Suprapubic skin (tissue), 4 donors: Measurements from ENCODE around the gene PRR20G. TPM values are rescaled to one million over a fixed set of nuclear protein-coding genes. Genes with fewer than 3 reads are reported as not detected.

ENCODE experiments used
- DNase-seq, 2 donors: peaks; one replicate each; pipeline ENCODE4 v3.0.0-alpha.2; 2019; ENCODE audit warnings: low spot score in 2 of 2
- H3K27ac ChIP-seq: fragments of 200-600 bp; sonication (generic); one replicate; pipeline ENCODE4 v1.5.1; 2019
- H3K27me3 ChIP-seq: fragments of 200-600 bp; sonication (generic); one replicate; pipeline ENCODE4 v1.5.1; 2019
- H3K36me3 ChIP-seq: fragments of 200-600 bp; sonication (generic); one replicate; pipeline ENCODE4 v1.5.1; 2019
- H3K4me1 ChIP-seq: fragments of 200-600 bp; sonication (generic); one replicate; pipeline ENCODE4 v1.5.1; 2019
- H3K4me3 ChIP-seq: fragments of 200-600 bp; sonication (generic); one replicate; pipeline ENCODE4 v1.5.1; 2019; ENCODE audit warnings: mild to moderate bottlenecking
- H3K9me3 ChIP-seq: fragments of 200-600 bp; sonication (generic); one replicate; pipeline ENCODE4 v1.5.1; 2019
- CTCF ChIP-seq, 2 donors: fragments of 200-600 bp in 1 of 2; fragments of 450-650 bp in 1 of 2; sonication (generic) in 1 of 2; IDR thresholded peaks; one replicate each; pipeline ENCODE4 v1.5.1; 2016 to 2019; ENCODE audit warnings: antibody characterized with exemption in 2 of 2, mild to moderate bottlenecking in 1 of 2, moderate library complexity in 1 of 2
- EP300 ChIP-seq: sonication (generic); formaldehyde crosslinking; IDR thresholded peaks from one replicate; pipeline ENCODE4 v1.6.1; 2017; ENCODE audit warnings: antibody characterized with exemption
- POLR2A ChIP-seq, 2 donors: fragments of 450-650 bp; IDR thresholded peaks; one replicate each; pipeline ENCODE4 v1.6.1; 2017; ENCODE audit warnings: antibody characterized with exemption in 2 of 2, mild to moderate bottlenecking in 2 of 2, moderate library complexity in 2 of 2
- POLR2AphosphoS5 ChIP-seq, 3 donors: sonication (generic); formaldehyde crosslinking; IDR thresholded peaks; one replicate each; pipeline ENCODE4 v1.6.1; 2017; ENCODE audit warnings: antibody characterized with exemption in 3 of 3
- WGBS: methylation state at CpG from one replicate; pipeline ENCODE4 v1.1.5; 2018; 5-methylcytosine and 5-hydroxymethylcytosine counted together
- total RNA-seq, 4 donors: library from RNA; depleted of rRNA; stranded (reverse); fragments of >200 nt; gene quantifications; one replicate each; pipeline ENCODE4 v1.1.0, GENCODE V29; 2016

PRR20G gene
- total RNA-seq, 4 donors from 2014 or later = not detected

DNA sequence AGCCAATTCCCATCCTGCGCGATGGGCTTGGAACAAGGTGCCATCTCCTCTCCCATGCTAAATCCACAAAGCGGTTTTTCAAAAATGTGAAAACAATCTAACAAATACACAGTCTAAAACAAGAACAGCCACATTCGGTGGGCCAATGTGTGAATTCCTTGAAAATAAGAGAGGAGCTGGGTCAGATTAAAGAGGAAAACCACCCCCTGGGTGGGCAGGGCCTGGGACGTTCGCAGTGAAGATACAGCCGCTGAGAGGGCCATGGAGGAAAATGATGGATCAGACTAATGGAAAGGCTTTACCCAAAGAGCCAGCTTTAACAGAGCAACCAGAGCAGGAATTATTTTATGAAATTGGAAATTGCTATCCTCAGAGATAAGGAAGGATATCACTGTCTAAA, 27.4 kb downstream of the PRR20G start:
- 90% methylated on average over 7 of the region's 7 CpGs for WGBS
- no peak overlapping the region for H3K27ac ChIP-seq
- no peak for TF ChIP-seq EP300
- TF ChIP-seq CTCF (IDR thresholded peaks at IDR 0.05) = no peak
- TF ChIP-seq POLR2AphosphoS5 (IDR thresholded peaks at IDR 0.05) = no peak
- no peak for TF ChIP-seq POLR2A (IDR thresholded peaks at IDR 0.05)
- H3K4me1 ChIP-seq = no peaks in the 10 kb centered on the region
- no peak overlapping the region for H3K4me3 ChIP-seq
- peaks cover 3% of the 10 kb centered on the region for H3K27me3 ChIP-seq
- no peak for DNase-seq
- no peaks in the 10 kb centered on the region for H3K36me3 ChIP-seq
- no peaks in the 10 kb centered on the region for H3K9me3 ChIP-seq

- no peaks in the 10 kb centered on the region for H3K36me3 ChIP-seq
- no peak overlapping the region for H3K4me3 ChIP-seq
- DNase-seq = no peak
- no peak overlapping the region for H3K27ac ChIP-seq
- TF ChIP-seq EP300 (no peak), POLR2A (IDR thresholded peaks at IDR 0.05) (no peak), POLR2AphosphoS5 (IDR thresholded peaks at IDR 0.05) (no peak)
- 52% methylated on average over 4 of the region's 4 CpGs for WGBS
- H3K27me3 ChIP-seq = no peaks in the 10 kb centered on the region
- H3K4me1 ChIP-seq = no peaks in the 10 kb centered on the region
- no peaks in the 10 kb centered on the region for H3K9me3 ChIP-seq
Observed at GRCh38 chr3:127259882-127260281, 28.0 kb downstream of the PRR20G start.

GRCh38 chr3:127258733-127259132, 29.1 kb downstream of the PRR20G start:
- Histone ChIP-seq H3K36me3 (no peaks in the 10 kb centered on the region), H3K9me3 (no peaks in the 10 kb centered on the region), H3K4me1 (no peaks in the 10 kb centered on the region), H3K27me3 (no peaks in the 10 kb centered on the region), H3K4me3 (no peak overlapping the region), H3K27ac (no peak overlapping the region)
- DNase-seq = no peak
- TF ChIP-seq POLR2AphosphoS5 (IDR thresholded peaks at IDR 0.05) (no peak), CTCF (IDR thresholded peaks at IDR 0.05) (no peak), POLR2A (IDR thresholded peaks at IDR 0.05) (no peak), EP300 (no peak)
- WGBS = 69% methylated on average over 2 of the region's 2 CpGs

DNA sequence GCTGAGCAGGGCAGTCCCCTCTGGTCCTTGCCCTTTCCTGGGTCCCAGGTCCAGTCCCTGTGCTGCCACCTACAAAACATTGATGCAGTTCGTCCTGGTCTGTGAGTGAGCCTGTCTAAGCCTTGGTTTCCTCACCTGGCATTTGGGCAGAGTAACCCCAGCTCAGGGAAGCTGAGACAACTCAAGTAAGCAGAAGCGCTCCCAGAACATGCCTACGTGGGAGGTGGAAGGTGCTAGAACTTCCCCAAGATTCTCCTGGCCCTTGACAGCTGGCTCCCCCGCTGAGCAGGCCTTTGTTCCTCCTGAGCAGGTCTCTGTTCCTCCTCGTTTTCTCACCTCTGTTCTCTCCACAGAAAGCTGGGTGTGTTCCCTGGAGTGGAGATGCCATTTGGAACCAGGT, 30.5 kb downstream of the PRR20G start:
- no peaks in the 10 kb centered on the region for H3K4me1 ChIP-seq
- H3K27me3 ChIP-seq = peaks cover 2% of the 10 kb centered on the region
- no peaks in the 10 kb centered on the region for H3K9me3 ChIP-seq
- no peaks in the 10 kb centered on the region for H3K36me3 ChIP-seq
- H3K4me3 ChIP-seq = no peak overlapping the region
- H3K27ac ChIP-seq = no peak overlapping the region
- TF ChIP-seq CTCF (IDR thresholded peaks at IDR 0.05) (no peak), POLR2AphosphoS5 (IDR thresholded peaks at IDR 0.05) (no peak), POLR2A (IDR thresholded peaks at IDR 0.05) (no peak)
- WGBS = 87% methylated on average over 5 of the region's 5 CpGs
- DNase-seq = no peak

DNA sequence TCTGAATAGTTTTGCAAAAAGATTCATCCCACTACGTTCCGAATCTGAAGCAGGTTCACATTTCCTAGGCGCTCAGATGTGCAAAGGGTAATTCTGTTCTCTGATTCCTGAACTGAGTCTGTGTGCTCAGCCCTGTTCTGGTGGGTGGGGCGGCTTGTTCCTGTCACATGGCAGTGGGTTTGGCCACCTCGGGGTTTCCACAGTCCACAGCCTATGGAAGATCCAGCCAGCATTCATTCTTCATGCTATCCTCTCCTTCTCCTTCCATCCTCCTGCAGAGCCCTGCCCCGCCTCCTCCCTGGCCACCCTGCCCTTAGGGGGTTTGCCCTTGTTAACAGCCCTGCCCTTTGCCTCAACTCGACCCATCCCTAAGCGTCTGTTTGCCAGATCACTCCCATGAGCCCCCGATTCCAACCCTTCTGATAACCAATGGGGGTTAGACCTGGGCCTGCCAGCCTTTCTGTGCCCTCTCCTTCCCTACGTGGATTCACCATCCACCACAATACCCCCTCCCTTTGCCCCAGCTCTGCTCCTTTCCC, 31.0 kb downstream of the PRR20G start:
- DNase-seq = no peak
- H3K27me3 ChIP-seq = peaks cover 6% of the 10 kb centered on the region
- H3K4me3 ChIP-seq = no peak overlapping the region
- H3K4me1 ChIP-seq = no peaks in the 10 kb centered on the region
- no peaks in the 10 kb centered on the region for H3K9me3 ChIP-seq
- 65% methylated on average over 10 of the region's 10 CpGs for WGBS
- no peak overlapping the region for H3K27ac ChIP-seq
- TF ChIP-seq CTCF (IDR thresholded peaks at IDR 0.05) (no peak), POLR2AphosphoS5 (IDR thresholded peaks at IDR 0.05) (no peak), EP300 (no peak), POLR2A (IDR thresholded peaks at IDR 0.05) (no peak)
- H3K36me3 ChIP-seq = no peaks in the 10 kb centered on the region

GRCh38 chr3:127256138-127256537, 31.7 kb downstream of the PRR20G start:
- DNase-seq = no peak
- WGBS = 72% methylated on average over 5 of the region's 5 CpGs
- Histone ChIP-seq H3K27ac (no peak overlapping the region), H3K4me1 (no peaks in the 10 kb centered on the region), H3K36me3 (no peaks in the 10 kb centered on the region), H3K4me3 (no peak overlapping the region), H3K9me3 (no peaks in the 10 kb centered on the region), H3K27me3 (peaks cover 6% of the 10 kb centered on the region)
- TF ChIP-seq EP300 (no peak), POLR2AphosphoS5 (IDR thresholded peaks at IDR 0.05) (no peak), CTCF (IDR thresholded peaks at IDR 0.05) (no peak), POLR2A (IDR thresholded peaks at IDR 0.05) (no peak)
